GM21576 (cell line): Measurements from ENCODE around the gene LAG3.
"Not testable (repeated sequence)": the region's sequence is repeated elsewhere in the genome, so short reads cannot be mapped to it uniquely, and the experiment has no call there.

Source experiments
- ATAC-seq: cut with Tn5 transposase; IDR thresholded peaks from one replicate; pipeline ENCODE4 v1.9.1; 2021; ENCODE audit warnings: mild to moderate bottlenecking, moderate library complexity; ENCODE audit not compliant: unreplicated experiment

LAG3 gene

GRCh38 chr12:6772331-6772695 lies at the start of gene LAG3:
Gene LAG3, plus strand, starts transcription at chr12:6772520. Its CDS starts 333 bp downstream, at chr12:6772853.
- no peak for ATAC-seq

GRCh38 chr12:6722863-6723262 lies 49.5 kb upstream of the LAG3 start:
- no peak for ATAC-seq

- peak; percentile 85 for ATAC-seq
Observed at GRCh38 chr12:6723607-6724408, 48.5 kb upstream of the LAG3 start, which contains the start of gene COPS7A. Gene COPS7A, plus strand, starts transcription at chr12:6724046. Its CDS starts 611 bp downstream, at chr12:6724657.

GRCh38 chr12:6724409-6724797 lies 47.9 kb upstream of the LAG3 start:
- ATAC-seq = peak; percentile 28

- ATAC-seq = no peak
Observed at GRCh38 chr12:6725350-6725749, 47.0 kb upstream of the LAG3 start.

GRCh38 chr12:6729186-6729585 lies 43.1 kb upstream of the LAG3 start:
- no peak for ATAC-seq

- ATAC-seq = no peak
Observed at GRCh38 chr12:6730169-6730568, 42.2 kb upstream of the LAG3 start.

- no peak for ATAC-seq
Observed at GRCh38 chr12:6734506-6735387, 37.6 kb upstream of the LAG3 start.

- ATAC-seq = no peak
Observed at GRCh38 chr12:6735448-6736191, 36.7 kb upstream of the LAG3 start.

- no peak for ATAC-seq
Observed at GRCh38 chr12:6736754-6737153, 35.6 kb upstream of the LAG3 start.

GRCh38 chr12:6742080-6742479 lies 30.2 kb upstream of the LAG3 start:
- not testable (repeated sequence) for ATAC-seq

GRCh38 chr12:6742834-6743233 lies 29.5 kb upstream of the LAG3 start:
- no peak for ATAC-seq

- ATAC-seq = not testable (repeated sequence)
Observed at GRCh38 chr12:6743300-6743699, 29.0 kb upstream of the LAG3 start.

- no peak for ATAC-seq
Observed at GRCh38 chr12:6745741-6746525, 26.4 kb upstream of the LAG3 start.

- ATAC-seq = no peak
Observed at GRCh38 chr12:6747216-6747615, 25.1 kb upstream of the LAG3 start.

GRCh38 chr12:6748761-6749160 lies 23.6 kb upstream of the LAG3 start:
- ATAC-seq = no peak

- no peak for ATAC-seq
Observed at GRCh38 chr12:6750506-6750905, 21.8 kb upstream of the LAG3 start.

GRCh38 chr12:6751767-6752166 lies 20.6 kb upstream of the LAG3 start:
- ATAC-seq = no peak

GRCh38 chr12:6752167-6752920 lies 20.0 kb upstream of the LAG3 start:
- ATAC-seq = no peak
